ENCODE data around the gene PTPN9. TPM values are rescaled to one million over a fixed set of nuclear protein-coding genes. Genes with fewer than 3 reads are reported as not detected.

Gene PTPN9
- total and polyA plus RNA-seq, 12 donors: 5.9 to 28.5 (median 19.3) TPM

DNA sequence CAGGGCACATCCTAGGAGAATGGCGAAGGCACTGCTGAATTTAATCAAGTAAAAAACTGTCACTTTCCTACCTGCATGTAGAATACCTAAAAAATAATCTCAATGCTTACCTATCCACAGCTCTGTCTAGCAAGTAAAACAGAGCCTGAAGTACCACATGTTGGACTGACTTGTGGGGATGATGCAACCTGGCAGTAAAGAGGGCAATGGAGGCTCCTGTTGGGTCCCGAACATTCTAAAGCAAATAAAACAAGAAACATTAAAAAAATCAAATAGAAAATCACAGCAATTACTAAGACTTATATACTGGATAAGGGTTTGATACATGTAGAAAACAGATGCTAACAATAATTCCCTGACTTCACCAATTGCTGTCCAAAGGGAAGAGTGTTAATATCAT lies 56.1 kb downstream of the PTPN9 start:
- Histone ChIP-seq H3K27ac (no peak overlapping the region), H3K9me3 (replicated peaks in 1 of 3) (no peaks in the 10 kb centered on the region), H3K4me1 (replicated peaks in 1 of 2) (no peaks in the 10 kb centered on the region), H3K27me3 (no peaks in the 10 kb centered on the region), H3K36me3 (replicated peaks in 1 of 2) (peaks cover 0 to 69% of the 10 kb centered on the region in 2 donors), H3K4me3 (no peak overlapping the region)
- intact Hi-C loops (cut with DNase I): no loop called here
- TF ChIP-seq POLR2A (IDR thresholded peaks at IDR 0.05): no peak
- TF ChIP-seq, protein P1, sequence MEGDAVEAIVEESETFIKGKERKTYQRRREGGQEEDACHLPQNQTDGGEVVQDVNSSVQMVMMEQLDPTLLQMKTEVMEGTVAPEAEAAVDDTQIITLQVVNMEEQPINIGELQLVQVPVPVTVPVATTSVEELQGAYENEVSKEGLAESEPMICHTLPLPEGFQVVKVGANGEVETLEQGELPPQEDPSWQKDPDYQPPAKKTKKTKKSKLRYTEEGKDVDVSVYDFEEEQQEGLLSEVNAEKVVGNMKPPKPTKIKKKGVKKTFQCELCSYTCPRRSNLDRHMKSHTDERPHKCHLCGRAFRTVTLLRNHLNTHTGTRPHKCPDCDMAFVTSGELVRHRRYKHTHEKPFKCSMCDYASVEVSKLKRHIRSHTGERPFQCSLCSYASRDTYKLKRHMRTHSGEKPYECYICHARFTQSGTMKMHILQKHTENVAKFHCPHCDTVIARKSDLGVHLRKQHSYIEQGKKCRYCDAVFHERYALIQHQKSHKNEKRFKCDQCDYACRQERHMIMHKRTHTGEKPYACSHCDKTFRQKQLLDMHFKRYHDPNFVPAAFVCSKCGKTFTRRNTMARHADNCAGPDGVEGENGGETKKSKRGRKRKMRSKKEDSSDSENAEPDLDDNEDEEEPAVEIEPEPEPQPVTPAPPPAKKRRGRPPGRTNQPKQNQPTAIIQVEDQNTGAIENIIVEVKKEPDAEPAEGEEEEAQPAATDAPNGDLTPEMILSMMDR (IDR thresholded peaks at IDR 0.05): no peak
- 94 to 99% (median 97%) methylated on average over 2 of the region's 2 CpGs for WGBS, 4 donors
- DNase-seq: no peak

DNA sequence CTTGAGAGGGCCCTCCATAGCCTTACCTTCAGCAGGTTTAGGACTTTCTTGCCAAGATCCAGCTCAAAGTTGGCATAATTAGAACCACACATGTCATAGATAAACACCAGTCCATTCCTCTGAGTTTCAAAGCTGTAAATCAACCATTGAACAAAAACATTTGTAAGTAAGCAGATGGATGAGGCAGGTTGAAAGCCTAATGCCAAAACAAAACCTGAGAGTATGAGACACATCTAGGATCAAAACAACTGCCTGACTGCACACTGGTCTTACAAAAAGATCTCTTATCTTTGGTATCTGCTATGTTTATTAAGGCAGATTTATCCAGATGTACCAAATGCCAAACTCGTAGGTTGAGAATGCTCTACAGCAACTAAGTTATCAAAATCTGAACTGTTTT lies 61.9 kb downstream of the PTPN9 start:
- H3K4me1 ChIP-seq (replicated peaks in 1 of 2): no peaks in the 10 kb centered on the region
- DNase-seq: no peak
- TF ChIP-seq, protein P1 (IDR thresholded peaks at IDR 0.05): no peak
- TF ChIP-seq POLR2A (IDR thresholded peaks at IDR 0.05): no peak
- intact Hi-C loops (cut with DNase I): loop anchor here (5.0 to 10.0 kb wide), 2 partner anchors 62 to 65 kb away; partner anchors contain the start of gene SIN3A (in 1 of the 2)
- no peak overlapping the region for H3K4me3 ChIP-seq
- no peaks in the 10 kb centered on the region for H3K9me3 ChIP-seq (replicated peaks in 1 of 3)
- 67 to 83% (median 72%) methylated on average over 1 of the region's 1 CpG for WGBS, 4 donors
- peak overlapping the region in 1 of 5 donors; percentile 25 for H3K27ac ChIP-seq
- H3K27me3 ChIP-seq: no peaks in the 10 kb centered on the region
- H3K36me3 ChIP-seq (replicated peaks in 1 of 2): peaks cover 0 to 63% of the 10 kb centered on the region in 2 donors

DNA sequence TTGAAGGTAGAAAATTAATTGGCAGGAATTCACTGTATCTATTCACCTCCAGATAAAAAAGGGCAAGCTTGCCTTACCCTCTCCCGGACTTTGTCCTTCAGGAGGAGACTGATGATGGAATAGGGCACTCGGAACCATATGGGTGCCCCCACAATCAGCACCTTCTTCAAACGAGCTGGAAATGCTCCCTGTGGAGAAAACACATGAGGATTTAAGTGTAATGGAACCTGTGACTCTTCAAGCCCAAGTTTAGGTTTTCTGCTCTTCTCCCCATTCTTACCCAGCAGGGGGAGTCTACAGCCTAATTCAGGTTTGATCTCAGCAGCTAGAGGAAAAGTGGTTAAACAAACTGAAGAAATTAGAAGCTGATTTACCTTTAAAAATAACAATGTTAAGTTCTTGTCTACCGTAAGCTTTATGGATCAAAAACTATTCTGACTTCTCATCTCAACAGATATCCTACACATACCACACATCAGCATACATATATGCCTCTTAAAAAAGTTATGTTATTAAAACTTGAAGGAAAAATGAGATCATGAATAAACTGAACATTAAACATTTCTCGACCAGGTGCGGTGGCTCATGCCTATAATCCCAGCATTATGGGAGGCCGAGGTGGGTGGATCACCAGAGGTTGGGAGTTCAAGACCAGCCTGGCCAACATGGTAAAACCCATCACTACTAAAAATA lies 70.1 kb downstream of the PTPN9 start:
- 54 to 59% (median 58%) methylated on average over 7 of the region's 7 CpGs for WGBS, 4 donors
- no peaks in the 10 kb centered on the region for H3K9me3 ChIP-seq (replicated peaks in 1 of 3)
- H3K4me1 ChIP-seq (replicated peaks in 1 of 2): no peaks in the 10 kb centered on the region

DNA sequence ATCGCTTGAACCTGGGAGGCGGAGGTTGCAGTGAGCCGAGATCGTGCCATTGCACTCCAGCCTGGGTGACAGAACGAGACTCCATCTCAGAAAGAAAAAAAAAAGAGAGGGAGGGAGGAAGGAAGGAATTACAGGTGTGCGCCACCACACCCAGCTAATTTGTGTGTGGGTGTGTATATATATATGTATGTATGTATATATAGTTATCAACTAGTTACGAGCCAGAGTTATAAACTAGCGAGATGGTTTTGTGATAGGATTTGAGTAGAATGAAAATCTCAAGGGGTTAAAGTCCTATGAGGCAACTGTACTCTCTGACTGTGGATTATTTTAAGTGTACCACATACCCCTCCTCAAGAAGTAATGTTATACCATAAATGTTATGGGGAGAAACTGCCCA lies 76.8 kb downstream of the PTPN9 start:
- Histone ChIP-seq H3K4me1 (replicated peaks in 1 of 2) (no peaks in the 10 kb centered on the region), H3K9me3 (replicated peaks in 1 of 3) (no peaks in the 10 kb centered on the region), H3K4me3 (no peak overlapping the region), H3K27ac (no peak overlapping the region), H3K36me3 (replicated peaks in 1 of 2) (peaks cover 0 to 25% of the 10 kb centered on the region in 2 donors), H3K27me3 (no peaks in the 10 kb centered on the region)
- intact Hi-C loops (cut with DNase I): no loop called here
- no peak for DNase-seq
- TF ChIP-seq, protein P1 (IDR thresholded peaks at IDR 0.05): no peak
- TF ChIP-seq POLR2A (IDR thresholded peaks at IDR 0.05): no peak
- WGBS, 4 donors: 95 to 99% (median 98%) methylated on average over 8 of the region's 8 CpGs

More for the DNA sequence above, 70.1 kb downstream of the PTPN9 start:
- Histone ChIP-seq H3K36me3 (replicated peaks in 1 of 2) (peaks cover 0 to 44% of the 10 kb centered on the region in 2 donors), H3K27ac (no peak overlapping the region), H3K27me3 (no peaks in the 10 kb centered on the region), H3K4me3 (no peak overlapping the region)
- peak in 4 of 7 donors; percentile 26 to 39 (median 31) for DNase-seq
- TF ChIP-seq POLR2A (IDR thresholded peaks at IDR 0.05): no peak
- TF ChIP-seq, protein P1 (IDR thresholded peaks at IDR 0.05): peak; percentile 46 to 61 (median 57)
- intact Hi-C loops (cut with DNase I): no loop called here
